SK-N-SH (cell line): ENCODE measurements around the gene MLLT6. TPM values are rescaled to one million over a fixed set of nuclear protein-coding genes. Genes with fewer than 3 reads are reported as not detected.

Experiments used
- CTCF ChIA-PET: fragments of 300-600, 350-600 bp; formaldehyde crosslinking; extraction: SDS; loops from one replicate; lab custom pipeline; 2021; lab: Yijun Ruan, JAX
- POLR2A ChIA-PET: fragments of 350-600 bp; sonication (Branson Sonifier 250); formaldehyde crosslinking; extraction: SDS; loops from one replicate; lab custom pipeline; 2020; ENCODE audit warnings: antibody characterized with exemption, inconsistent platforms; lab: Yijun Ruan, JAX
- DNase-seq: peaks from one replicate; pipeline ENCODE4 v3.0.0; 2012
- H2AFZ ChIP-seq: fragments of 200-600 bp; sonication (generic); 2 replicates; pipeline ENCODE4 v1.8.1; 2016; ENCODE audit warnings: antibody characterized with exemption, mild to moderate bottlenecking, low read depth
- H3F3A ChIP-seq: fragments of 200-600 bp; sonication (generic); replicated peaks from 2 replicates; pipeline ENCODE3; 2016; ENCODE audit warnings: antibody characterized with exemption, mild to moderate bottlenecking; ENCODE audit not compliant: insufficient read depth
- H3K27ac ChIP-seq, 2 experiments: fragments of 200-500 bp in 1 of 2; fragments of 200-600 bp in 1 of 2; sonication (Bioruptor generic) in 1 of 2; sonication (generic), shearing (Covaris generic) in 1 of 2; 2 replicates each; pipeline versions ENCODE4 v1.5.1 to v1.6.1; 2014 to 2016; ENCODE audit warnings: low read depth in 2 of 2, inconsistent platforms in 1 of 2, low read length in 1 of 2, mild to moderate bottlenecking in 1 of 2, mixed read lengths in 1 of 2
- H3K27me3 ChIP-seq: fragments of 200-600 bp; sonication (generic), shearing (Covaris generic); 2 replicates; pipeline ENCODE4 v1.6.1; 2016; ENCODE audit warnings: mixed run types; ENCODE audit not compliant: insufficient read depth
- H3K36me3 ChIP-seq, 2 experiments: fragments of 200-500 bp in 1 of 2; fragments of 200-600 bp in 1 of 2; sonication (Bioruptor generic) in 1 of 2; sonication (generic) in 1 of 2; replicated peaks in 1 of 2; 2 replicates each; pipeline versions ENCODE3 to v1.5.1; 2014 to 2016; ENCODE audit warnings: low read length in 1 of 2, mild to moderate bottlenecking in 1 of 2; ENCODE audit not compliant: insufficient read depth in 2 of 2, control insufficient read depth in 1 of 2
- H3K4me1 ChIP-seq, 2 experiments: fragments of 200-500 bp in 1 of 2; fragments of 200-600 bp in 1 of 2; sonication (Bioruptor generic) in 1 of 2; sonication (generic), shearing (Covaris generic) in 1 of 2; 2 replicates each; pipeline versions ENCODE4 v1.5.1 to v1.6.1; 2014 to 2016; ENCODE audit warnings: low read depth in 1 of 2, low read length in 1 of 2, mixed run types in 1 of 2; ENCODE audit not compliant: insufficient read depth in 2 of 2, control insufficient read depth in 1 of 2
- H3K4me2 ChIP-seq: fragments of 200-600 bp; sonication (generic), shearing (Covaris generic); 2 replicates; pipeline ENCODE4 v1.6.1; 2017; ENCODE audit warnings: mixed run types
- H3K4me3 ChIP-seq, 2 experiments: fragments of 200-500 bp in 1 of 2; fragments of 200-600 bp in 1 of 2; sonication (Bioruptor generic) in 1 of 2; sonication (generic), shearing (Covaris generic) in 1 of 2; 2 replicates each; pipeline versions ENCODE4 v1.5.1 to v1.8.1; 2014 to 2016; ENCODE audit warnings: low read depth in 2 of 2, inconsistent platforms in 1 of 2, low read length in 1 of 2, mild to moderate bottlenecking in 1 of 2, mixed read lengths in 1 of 2, moderate library complexity in 1 of 2
- H3K79me2 ChIP-seq: fragments of 200-600 bp; sonication (generic); 2 replicates; pipeline ENCODE4 v1.8.1; 2017; ENCODE audit warnings: mild to moderate bottlenecking; ENCODE audit not compliant: insufficient read depth
- H3K9ac ChIP-seq: fragments of 200-600 bp; sonication (generic); 2 replicates; pipeline ENCODE4 v1.6.1; 2017; ENCODE audit warnings: mixed run types
- H3K9me2 ChIP-seq: fragments of 200-600 bp; sonication (generic); 2 replicates; pipeline ENCODE4 v1.6.1; 2017; ENCODE audit warnings: mixed run types
- H3K9me3 ChIP-seq: fragments of 200-600 bp; sonication (generic); 2 replicates; pipeline ENCODE4 v1.6.1; 2017; ENCODE audit warnings: mixed run types, mild to moderate bottlenecking, moderate library complexity
- H4K20me1 ChIP-seq: fragments of 200-600 bp; sonication (generic); 2 replicates; pipeline ENCODE4 v1.6.1; 2017; ENCODE audit warnings: mild to moderate bottlenecking, mixed run types; ENCODE audit not compliant: insufficient read depth
- MAX ChIP-seq: IDR thresholded peaks from 2 replicates; pipeline ENCODE4 v1.4.0; 2012; ENCODE audit warnings: low read depth
- MXI1 ChIP-seq: IDR thresholded peaks from 2 replicates; pipeline ENCODE4 v1.6.1; 2012; ENCODE audit warnings: mild to moderate bottlenecking, low read depth, low read length, improper control_type of control experiment
- NRF1 ChIP-seq: IDR thresholded peaks from 2 replicates; pipeline ENCODE4 v1.6.1; 2012; ENCODE audit warnings: low read depth, mild to moderate bottlenecking, low read length
- RAD21 ChIP-seq: IDR thresholded peaks from 2 replicates; pipeline ENCODE4 v1.6.1; 2012; ENCODE audit warnings: mild to moderate bottlenecking, low read length
- SMC3 ChIP-seq: IDR thresholded peaks from 2 replicates; pipeline ENCODE4 v1.6.1; 2012; ENCODE audit warnings: low read depth, low read length, improper control_type of control experiment
- TCF12 ChIP-seq: IDR thresholded peaks from 2 replicates; pipeline ENCODE4 v1.4.0; 2012
- WGBS: methylation state at CpG from one replicate; pipeline ENCODE4 v1.1.6; 2017; ENCODE audit warnings: low lambda C conversion rate; 5-methylcytosine and 5-hydroxymethylcytosine counted together
- polyA plus RNA-seq, 3 experiments: library from polyadenylated mRNA; depleted of rRNA; stranded (reverse); fragments of >200 nt; gene quantifications; 2 replicates each; pipeline ENCODE4 v1.2.3, GENCODE V29; 2012
- TF ChIP-seq, protein P1 (sequence below): fragments of 200-600 bp; sonication (generic); IDR thresholded peaks from 2 replicates; pipeline ENCODE4 v1.6.1; 2017; ENCODE audit warnings: antibody characterized with exemption, mild to moderate bottlenecking, moderate library complexity

MLLT6 gene
- polyA plus RNA-seq, 1 of the 3 experiments (the other 2 are of a cell fraction): 41.5 TPM

GRCh38 chr17:38733982-38734973 lies 29.2 kb downstream of the MLLT6 start:
- POLR2A ChIA-PET: interaction anchor here (0.6 to 2.2 kb wide), 5 partner anchors 10 to 1388 kb away, joined by 3 to 8 read pairs (median 7); no protein-coding TSS in a partner anchor

GRCh38 chr17:38735161-38735997 lies 30.3 kb downstream of the MLLT6 start:
- Histone ChIP-seq H2AFZ (no peak overlapping the region), H3F3A (peaks cover 44% of the 10 kb centered on the region), H3K27ac (peak overlapping the region in 1 of 2 experiments; percentile 71; a peak in 3 of 4 replicates), H3K9ac (no peak overlapping the region), H3K4me1 (peaks cover 8 to 58% of the 10 kb centered on the region in 2 experiments; a peak in 1 of 4 replicates), H4K20me1 (peaks cover 39% of the 10 kb centered on the region; the same call in 1 of the 2 replicates), H3K36me3 (peaks cover 17 to 49% of the 10 kb centered on the region in 2 experiments), H3K79me2 (peaks cover 47% of the 10 kb centered on the region), H3K9me3 (no peaks in the 10 kb centered on the region), H3K27me3 (no peaks in the 10 kb centered on the region), H3K4me2 (no peak overlapping the region; the same call in 1 of the 2 replicates), H3K9me2 (no peaks in the 10 kb centered on the region), H3K4me3 (no peak overlapping the region; a peak in 2 of 4 replicates)
- ChIA-PET POLR2A (interaction anchor here (0.6 to 2.2 kb wide), 6 partner anchors 11 to 1387 kb away, joined by 3 to 9 read pairs (median 7); no protein-coding TSS in a partner anchor), CTCF (interaction anchor here (0.6 to 7.4 kb wide), 40 partner anchors 9 to 1584 kb away, joined by 3 to 93 read pairs (median 4); partner anchors contain the start of genes EPOP, MLLT6, PCGF2 and PSMB3)
- DNase-seq: peak; percentile 92
- TF ChIP-seq MXI1 (peak; percentile 40; the same call in 1 of the 2 replicates), SMC3 (peak; percentile 59), TCF12 (no peak), RAD21 (peak; percentile 75)
- TF ChIP-seq, protein P1, sequence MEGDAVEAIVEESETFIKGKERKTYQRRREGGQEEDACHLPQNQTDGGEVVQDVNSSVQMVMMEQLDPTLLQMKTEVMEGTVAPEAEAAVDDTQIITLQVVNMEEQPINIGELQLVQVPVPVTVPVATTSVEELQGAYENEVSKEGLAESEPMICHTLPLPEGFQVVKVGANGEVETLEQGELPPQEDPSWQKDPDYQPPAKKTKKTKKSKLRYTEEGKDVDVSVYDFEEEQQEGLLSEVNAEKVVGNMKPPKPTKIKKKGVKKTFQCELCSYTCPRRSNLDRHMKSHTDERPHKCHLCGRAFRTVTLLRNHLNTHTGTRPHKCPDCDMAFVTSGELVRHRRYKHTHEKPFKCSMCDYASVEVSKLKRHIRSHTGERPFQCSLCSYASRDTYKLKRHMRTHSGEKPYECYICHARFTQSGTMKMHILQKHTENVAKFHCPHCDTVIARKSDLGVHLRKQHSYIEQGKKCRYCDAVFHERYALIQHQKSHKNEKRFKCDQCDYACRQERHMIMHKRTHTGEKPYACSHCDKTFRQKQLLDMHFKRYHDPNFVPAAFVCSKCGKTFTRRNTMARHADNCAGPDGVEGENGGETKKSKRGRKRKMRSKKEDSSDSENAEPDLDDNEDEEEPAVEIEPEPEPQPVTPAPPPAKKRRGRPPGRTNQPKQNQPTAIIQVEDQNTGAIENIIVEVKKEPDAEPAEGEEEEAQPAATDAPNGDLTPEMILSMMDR: peak; percentile 95
- 46% methylated on average over 16 of the region's 23 CpGs for WGBS

More at GRCh38 chr17:38733982-38734973, 29.2 kb downstream of the MLLT6 start:
- DNase-seq: no peak
- no peaks in the 10 kb centered on the region for H3K9me3 ChIP-seq
- no peak overlapping the region for H3K4me3 ChIP-seq
- no peaks in the 10 kb centered on the region for H3K27me3 ChIP-seq
- 75% methylated on average over 12 of the region's 15 CpGs for WGBS
- no peak for TF ChIP-seq NRF1
- TF ChIP-seq, protein P1: peak; percentile 29; the same call in 1 of the 2 replicates
- peak; percentile 36 for TF ChIP-seq RAD21
- TF ChIP-seq MAX: no peak
- no peak overlapping the region for H3K9ac ChIP-seq
- no peak overlapping the region for H2AFZ ChIP-seq
- no peaks in the 10 kb centered on the region for H3K9me2 ChIP-seq
- H3K4me1 ChIP-seq: peaks cover 10 to 57% of the 10 kb centered on the region in 2 experiments; a peak in 1 of 4 replicates
- H3F3A ChIP-seq: peaks cover 49% of the 10 kb centered on the region
- H4K20me1 ChIP-seq: peaks cover 29% of the 10 kb centered on the region; the same call in 1 of the 2 replicates
- CTCF ChIA-PET: interaction anchor here (0.6 to 7.4 kb wide), 29 partner anchors 10 to 211 kb away, joined by 3 to 93 read pairs (median 7); partner anchors contain the start of genes EPOP, MLLT6, PCGF2 and PSMB3
- peaks cover 37% of the 10 kb centered on the region; the same call in 1 of the 2 replicates for H3K79me2 ChIP-seq
- H3K4me2 ChIP-seq: no peak overlapping the region
- peaks cover 13 to 41% of the 10 kb centered on the region in 2 experiments for H3K36me3 ChIP-seq
- H3K27ac ChIP-seq: peak overlapping the region in 1 of 2 experiments; percentile 29; a peak in 2 of 4 replicates
